DOHH2 (cell line): ENCODE data around the gene ZNF43.

Source experiments
- CTCF ChIP-seq: fragments of 200-600 bp; sonication (generic); IDR thresholded peaks from one replicate; pipeline ENCODE4 v1.5.1; 2014; ENCODE audit warnings: antibody characterized with exemption, mild to moderate bottlenecking, low read depth, low read length; ENCODE audit not compliant: poor library complexity, severe bottlenecking
- EZH2phosphoT487 ChIP-seq: fragments of 200-600 bp; sonication (generic); IDR thresholded peaks from 2 replicates; pipeline ENCODE4 v1.6.1; 2017; ENCODE audit warnings: borderline replicate concordance, mild to moderate bottlenecking, antibody characterized with exemption, low read length, moderate library complexity, mixed read lengths

GRCh38 chr19:21786936-21787335 lies 49.0 kb downstream of the ZNF43 start:
- TF ChIP-seq CTCF: no peak
- TF ChIP-seq EZH2phosphoT487: no peak
